Stimulated activated CD8-positive, alpha-beta memory T cell treated with anti-CD3 and anti-CD28 coated beads, Interleukin-7, amount 100 ng/mL, for 4 hours (primary cell): ENCODE data around the gene VAV1.
"Not testable (repeated sequence)": the region's sequence is repeated elsewhere in the genome, so short reads cannot be mapped to it uniquely, and the experiment has no call there.

Experiments used
- DNase-seq, 2 donors: peaks; one replicate each; pipeline ENCODE4 v3.0.0-alpha.2; 2020; ENCODE audit warnings: low read depth in 2 of 2

Gene VAV1

DNA sequence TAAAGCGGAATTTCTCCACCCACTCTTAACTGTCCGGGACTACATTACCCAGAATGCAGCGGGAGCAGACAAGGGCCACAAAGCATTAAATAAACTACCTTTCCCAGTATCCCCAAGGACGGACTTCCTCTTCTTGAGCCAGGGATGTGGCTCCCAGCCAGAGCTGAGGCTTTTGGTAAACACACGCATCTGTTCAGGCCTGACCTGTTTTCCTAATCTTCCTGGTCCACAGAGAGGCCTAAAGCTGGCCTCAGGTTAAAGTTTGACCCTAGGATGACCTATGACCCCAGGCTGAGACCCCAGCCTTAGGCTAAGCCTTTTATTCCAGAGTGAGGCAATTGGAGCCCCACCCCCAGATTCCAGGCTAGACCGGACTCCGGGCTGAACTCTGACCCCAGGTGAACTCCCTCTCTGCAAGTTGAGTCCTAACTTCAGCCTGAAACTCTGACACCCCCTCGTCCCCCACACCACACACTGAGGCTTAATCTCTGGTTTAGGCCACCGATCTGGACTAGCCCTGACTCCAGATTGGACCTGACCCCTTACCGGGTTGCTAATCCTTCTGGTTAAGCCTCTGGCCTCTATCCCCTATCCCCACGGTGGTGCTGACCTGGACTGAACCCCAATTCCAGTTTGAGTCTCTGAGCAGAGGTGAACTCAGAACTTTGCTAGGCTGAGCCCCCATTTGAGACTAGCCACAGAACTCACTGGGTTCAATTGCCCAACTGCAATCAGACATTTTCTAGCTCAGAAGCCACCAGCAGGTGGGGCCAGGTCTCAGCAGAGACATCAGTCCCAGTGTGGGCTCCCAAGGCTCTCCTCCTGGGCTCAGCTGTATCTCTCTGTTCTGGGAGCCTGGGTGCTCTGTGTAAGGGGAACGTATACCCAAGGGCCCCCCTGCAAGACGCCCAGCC is 34.4 kb upstream of the VAV1 start:
- DNase-seq, result peak; percentile 65 to 67

DNA sequence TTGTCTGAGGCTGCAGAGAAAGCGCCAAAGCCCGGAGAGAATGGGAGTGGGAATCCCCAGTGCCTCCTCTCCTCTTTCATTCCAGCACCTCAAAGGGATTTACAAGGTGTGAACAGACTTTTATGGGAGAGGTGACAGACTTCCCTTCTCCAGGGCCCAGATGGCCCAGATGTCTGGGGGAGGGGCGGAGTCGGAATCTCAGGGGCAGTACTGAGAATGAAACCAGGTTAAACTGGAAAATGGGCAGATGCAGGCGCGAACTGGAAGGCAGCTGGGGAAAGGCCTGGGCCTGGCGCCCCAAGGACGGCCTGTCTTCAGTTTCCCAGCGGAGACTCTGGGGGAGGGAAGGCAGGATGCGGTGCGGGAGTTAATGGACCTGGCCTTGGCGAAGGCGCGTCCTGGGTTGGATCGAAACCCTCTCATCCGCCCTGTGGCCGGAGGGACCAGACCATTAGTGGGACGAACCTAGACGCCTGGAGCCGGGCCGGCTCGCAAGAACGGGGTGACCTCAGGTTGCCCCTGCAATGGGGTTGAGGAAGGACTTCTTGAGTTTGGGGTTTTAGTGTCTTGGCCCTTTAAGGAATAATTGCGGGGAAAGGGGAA is 33.6 kb upstream of the VAV1 start:
- no peak for DNase-seq

DNA sequence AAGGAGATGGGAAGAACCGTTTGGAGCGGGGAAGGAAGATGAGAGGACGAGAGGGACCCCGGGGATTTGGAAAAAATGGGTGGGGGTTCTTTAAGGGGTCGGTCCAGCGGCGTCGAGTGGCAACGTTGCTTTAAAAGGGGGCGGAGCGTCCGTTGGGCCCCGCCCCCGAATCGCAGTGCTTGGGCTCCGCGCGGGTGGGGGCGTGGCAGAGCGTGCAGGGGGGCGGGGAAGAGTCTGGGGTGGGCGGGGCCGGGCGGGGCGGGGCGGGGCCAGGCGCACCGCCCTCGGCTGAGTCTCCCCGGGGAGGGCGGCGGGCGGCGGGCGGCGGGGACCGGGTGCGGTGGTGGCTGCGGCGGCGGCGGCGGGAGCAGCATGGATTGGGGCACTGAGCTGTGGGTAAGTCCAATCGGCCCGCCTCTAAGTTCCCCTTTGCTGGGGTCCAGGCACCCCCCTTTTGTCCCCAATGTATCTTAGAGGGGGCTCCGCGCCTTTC is 33.1 kb upstream of the VAV1 start, which contains the start of gene TRIP10:
TRIP10 (plus strand) TSS at position 291 of the 493 bp plus-strand sequence; CDS start at position 373, 82 bp downstream.
- peak; percentile 53 to 75 for DNase-seq

DNA sequence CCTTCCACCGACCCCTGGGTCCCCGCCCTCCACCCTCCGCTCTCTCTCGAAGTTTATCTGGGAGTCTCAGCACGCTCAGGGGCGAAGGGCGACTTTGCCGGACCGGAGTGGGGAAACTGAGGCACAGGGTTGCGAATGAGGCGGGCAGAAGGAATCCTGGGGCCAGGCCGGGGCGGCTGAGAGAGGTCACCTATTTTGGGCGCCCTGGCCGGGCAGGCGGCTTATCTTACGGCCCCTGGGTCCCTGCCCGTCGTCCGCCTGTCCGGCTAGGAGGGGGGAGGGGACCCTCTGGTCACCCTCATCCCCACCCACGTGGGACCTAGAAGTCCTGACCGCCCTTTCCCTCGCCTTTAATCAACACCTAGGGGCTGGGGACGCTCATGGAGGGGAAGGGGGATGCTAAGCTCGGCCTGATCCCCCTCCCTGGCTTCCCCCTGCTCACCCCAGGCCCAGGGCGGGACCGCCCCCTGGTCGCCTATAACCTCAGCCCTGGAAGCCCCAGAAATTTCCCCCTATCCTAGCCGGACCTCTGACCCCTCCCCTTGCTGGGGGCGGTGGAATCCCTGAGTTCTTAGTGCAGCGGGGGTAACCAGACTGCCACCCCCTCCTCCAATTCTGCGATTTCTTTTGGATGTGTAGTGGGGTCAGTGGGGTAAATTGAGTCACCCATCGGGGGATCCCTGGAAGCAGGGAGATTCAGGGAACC is 32.5 kb upstream of the VAV1 start:
- DNase-seq, result no peak

DNA sequence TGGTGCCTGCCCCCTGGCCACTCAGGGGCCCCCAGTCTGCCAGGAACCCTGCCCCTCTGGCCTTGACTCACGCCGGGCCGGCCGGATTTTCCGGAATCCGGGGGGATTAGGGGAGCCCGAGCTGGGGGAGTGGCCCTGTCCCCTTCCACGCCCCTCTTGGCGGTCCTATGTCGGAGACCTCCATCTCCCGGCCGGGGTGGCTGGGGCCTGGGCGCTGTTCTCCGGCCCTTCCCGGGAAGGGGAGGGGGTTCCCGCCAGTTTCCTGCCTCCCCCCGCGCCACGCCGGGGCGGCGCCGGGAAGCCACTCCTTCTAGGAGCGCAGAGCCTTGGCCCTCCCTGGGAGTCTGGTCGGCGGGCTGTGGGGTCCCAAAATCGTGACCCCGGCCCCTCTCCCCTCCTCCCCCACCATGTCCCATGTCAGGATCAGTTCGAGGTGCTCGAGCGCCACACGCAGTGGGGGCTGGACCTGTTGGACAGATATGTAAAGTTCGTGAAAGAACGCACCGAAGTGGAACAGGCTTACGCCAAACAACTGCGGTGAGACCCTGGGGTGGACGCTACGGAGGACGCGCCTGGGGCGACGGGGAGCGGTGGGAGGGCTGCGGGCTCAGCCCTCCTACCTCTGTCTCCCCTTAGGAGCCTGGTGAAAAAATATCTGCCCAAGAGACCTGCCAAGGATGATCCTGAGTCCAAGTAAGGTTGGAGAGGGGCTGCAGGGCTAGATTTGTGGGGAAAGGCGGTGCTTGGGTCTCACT is 31.7 kb upstream of the VAV1 start:
- DNase-seq, result no peak

DNA sequence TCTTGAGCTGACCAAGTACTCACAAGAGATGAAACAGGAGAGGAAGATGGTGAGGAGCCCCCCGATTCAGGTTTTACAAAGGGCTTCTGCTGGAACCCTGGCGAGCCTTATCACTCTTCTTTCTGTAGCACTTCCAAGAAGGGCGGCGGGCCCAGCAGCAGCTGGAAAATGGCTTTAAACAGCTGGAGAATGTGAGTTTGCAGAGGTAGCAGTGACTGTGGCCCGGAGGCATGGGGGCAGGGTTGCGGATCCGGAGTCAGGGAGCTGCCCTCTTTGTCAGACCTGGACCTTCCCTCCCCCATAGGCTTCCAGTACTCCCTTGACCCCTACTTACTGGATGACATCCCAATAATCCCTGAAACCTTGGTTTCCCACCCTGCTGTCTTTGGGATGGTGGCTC is 29.4 kb upstream of the VAV1 start:
- DNase-seq, result no peak

DNA sequence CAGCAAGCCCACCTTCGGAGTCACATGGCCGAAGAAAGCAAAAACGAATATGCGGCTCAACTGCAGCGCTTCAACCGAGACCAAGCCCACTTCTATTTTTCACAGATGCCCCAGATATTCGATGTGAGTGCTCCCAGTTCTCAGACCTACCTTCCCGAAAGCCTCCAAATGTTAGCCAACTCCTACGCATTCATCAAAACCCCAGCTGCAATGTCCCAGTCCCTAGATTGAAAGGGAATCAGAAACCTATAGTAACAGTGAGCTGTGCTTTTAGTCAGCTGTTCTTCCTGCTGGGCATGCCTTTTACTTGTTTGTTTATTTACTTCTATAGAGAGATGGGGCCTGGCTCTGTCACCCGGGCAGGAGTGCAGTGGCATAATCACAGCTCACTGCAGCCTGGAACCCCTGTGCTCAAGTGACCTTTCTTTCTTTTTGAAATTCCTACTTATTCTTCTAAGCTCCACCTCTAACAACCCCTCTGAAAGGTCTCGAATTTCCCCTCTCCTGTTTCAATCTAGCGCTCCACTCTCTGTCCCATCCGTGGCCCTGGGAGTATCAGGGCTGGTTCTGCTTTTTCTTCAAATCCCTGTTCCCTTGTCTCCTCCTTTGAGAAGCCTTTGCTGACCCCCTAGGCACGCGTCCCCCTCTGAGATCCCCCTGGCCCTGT is 28.7 kb upstream of the VAV1 start:
- no peak for DNase-seq

DNA sequence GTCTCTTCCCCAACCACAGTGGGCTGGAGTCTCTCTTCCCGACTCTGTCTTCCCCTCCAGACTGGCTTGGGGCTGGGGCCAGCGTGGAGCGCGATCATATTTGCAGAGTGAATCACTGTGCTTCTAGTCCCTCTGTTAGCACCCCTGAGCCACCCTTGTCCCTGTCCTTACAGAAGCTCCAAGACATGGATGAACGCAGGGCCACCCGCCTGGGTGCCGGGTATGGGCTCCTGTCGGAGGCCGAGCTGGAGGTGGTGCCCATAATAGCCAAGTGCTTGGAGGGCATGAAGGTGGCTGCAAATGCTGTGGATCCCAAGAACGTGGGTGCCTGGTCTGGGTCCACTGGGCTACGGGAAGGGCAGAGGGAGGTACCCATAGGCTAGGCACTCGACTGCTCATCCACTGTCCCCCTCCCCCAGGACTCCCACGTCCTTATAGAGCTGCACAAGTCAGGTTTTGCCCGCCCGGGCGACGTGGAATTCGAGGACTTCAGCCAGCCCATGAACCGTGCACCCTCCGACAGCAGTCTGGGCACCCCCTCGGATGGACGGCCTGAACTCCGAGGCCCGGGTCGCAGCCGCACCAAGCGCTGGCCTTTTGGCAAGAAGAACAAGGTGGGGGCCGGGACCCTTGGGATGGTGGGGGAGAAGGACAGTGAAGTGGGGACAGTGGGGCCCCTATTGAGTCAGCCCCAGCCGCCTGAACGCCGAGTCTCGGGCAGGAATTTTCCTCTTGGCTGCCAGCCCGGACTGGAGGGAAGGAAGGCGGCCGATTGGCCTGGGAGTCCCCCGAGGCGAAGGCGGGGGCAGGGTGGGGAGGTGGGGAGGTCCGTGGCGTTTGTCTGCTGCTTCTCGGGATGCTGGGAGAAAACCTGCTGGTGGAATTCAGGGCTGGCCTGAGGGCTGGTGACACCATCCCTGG is 27.9 kb upstream of the VAV1 start:
- no peak for DNase-seq

DNA sequence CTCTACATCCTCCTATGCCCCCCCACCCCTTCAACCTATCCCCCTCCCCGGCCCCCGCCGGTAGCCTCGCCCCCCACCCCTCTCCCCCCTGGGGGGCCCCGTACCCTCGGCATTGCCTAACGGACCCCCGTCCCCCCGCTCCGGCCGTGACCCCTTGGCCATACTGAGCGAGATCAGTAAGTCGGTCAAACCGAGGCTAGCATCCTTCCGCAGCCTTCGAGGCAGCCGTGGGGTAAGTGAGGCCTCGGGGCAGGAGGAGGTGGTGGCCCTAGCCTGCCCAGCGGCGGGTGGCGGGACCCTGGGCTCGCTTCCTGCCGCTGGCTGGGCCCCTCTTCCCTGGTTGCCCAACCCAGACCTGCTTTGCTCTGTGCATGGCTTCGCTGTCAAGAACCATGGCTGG is 26.5 kb upstream of the VAV1 start:
- DNase-seq, result no peak

DNA sequence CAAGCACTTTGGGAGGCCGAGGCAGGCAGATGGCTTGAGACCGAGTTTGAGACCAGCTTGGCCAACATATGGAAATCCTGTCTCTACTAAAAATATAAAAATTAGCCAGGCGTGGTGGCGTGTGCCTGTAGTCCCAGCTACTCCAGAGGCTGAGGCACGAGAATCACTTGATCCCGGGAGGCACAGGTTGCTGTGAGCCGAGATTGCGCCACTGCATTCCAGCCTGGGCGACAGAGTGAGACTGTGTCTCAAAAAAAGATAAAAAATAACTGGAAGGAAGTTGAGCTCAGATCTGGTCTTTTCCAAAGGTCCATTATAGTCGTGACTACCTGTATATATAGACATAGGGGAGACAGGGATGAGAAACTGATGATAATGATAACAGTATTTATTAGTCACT is 24.0 kb upstream of the VAV1 start:
- DNase-seq, result not testable (repeated sequence)

DNA sequence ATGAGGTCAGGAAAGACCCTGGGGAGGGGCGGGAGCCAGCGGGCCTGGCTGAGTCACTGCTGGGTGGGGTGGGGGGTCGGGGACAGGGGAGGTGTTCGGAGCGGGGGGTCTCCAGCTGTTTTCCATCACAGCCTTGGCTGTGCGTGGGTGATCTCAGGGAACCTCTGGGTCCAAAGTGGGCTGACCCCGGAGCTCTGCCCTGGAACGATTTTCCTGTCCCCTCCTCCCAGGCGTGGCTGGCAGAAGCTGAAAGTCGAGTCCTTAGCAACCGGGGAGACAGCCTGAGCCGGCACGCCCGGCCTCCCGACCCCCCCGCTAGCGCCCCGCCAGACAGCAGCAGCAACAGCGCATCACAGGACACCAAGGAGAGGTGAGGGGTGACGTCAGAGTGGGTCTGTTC is 22.4 kb upstream of the VAV1 start:
- DNase-seq, result no peak

DNA sequence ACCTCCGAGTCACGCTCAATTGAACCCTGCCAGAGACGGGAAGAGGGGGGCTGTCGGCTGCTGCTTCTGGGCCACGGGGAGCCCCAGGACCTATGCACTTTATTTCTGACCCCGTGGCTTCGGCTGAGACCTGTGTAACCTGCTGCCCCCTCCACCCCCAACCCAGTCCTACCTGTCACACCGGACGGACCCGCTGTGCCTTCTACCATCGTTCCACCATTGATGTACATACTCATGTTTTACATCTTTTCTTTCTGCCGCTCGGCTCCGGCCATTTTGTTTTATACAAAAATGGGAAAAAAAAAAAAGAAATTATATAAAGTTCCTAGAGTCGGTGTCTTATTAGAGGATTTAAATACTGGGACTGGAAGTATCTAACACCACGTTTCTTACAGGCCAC is 21.3 kb upstream of the VAV1 start:
- no peak for DNase-seq

DNA sequence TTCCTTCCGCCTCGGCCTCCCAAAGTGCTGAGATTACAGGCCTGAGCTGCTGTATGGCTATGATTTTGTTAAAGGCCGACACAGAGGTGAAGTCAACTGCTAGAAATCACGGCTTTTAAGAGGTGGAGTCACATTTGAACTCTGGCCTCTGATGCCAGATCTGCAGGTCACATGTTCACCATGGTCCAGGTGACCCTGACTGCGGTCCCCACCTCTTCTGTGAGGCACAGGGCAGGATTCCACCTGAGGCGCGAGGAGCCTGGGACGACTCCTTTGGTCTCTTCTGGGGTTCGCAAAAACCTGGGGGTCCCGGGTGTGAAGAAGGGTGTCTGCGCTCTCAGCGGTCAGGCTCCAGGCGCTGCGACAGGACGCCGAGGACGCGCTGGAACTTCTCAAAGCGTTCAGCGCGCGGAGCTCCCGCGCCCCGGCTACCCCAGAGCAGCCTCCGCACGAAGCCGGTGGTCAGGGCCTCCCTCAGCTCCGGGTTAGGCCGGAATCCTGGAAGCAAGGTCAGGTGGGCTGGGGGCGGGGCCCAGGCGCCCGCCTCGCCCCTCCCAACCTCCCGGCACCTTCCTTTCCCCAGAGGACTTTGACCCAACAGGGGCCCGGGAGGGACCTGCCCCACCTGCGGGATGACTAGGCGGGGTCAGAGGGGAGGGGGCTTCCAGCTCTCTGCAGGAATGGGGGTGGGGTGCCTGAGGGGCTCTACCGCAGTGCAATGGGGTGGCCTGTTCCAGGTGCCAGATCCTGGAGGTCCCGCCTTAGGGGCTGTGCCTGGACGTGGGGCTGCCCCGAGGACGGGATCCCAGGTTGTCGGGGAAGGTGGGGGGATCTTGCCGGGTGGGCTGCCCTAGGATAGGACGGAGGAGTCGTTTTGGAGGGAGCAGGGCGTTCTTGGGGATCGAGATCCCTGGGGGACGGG is 20.0 kb upstream of the VAV1 start:
- DNase-seq, result no peak

DNA sequence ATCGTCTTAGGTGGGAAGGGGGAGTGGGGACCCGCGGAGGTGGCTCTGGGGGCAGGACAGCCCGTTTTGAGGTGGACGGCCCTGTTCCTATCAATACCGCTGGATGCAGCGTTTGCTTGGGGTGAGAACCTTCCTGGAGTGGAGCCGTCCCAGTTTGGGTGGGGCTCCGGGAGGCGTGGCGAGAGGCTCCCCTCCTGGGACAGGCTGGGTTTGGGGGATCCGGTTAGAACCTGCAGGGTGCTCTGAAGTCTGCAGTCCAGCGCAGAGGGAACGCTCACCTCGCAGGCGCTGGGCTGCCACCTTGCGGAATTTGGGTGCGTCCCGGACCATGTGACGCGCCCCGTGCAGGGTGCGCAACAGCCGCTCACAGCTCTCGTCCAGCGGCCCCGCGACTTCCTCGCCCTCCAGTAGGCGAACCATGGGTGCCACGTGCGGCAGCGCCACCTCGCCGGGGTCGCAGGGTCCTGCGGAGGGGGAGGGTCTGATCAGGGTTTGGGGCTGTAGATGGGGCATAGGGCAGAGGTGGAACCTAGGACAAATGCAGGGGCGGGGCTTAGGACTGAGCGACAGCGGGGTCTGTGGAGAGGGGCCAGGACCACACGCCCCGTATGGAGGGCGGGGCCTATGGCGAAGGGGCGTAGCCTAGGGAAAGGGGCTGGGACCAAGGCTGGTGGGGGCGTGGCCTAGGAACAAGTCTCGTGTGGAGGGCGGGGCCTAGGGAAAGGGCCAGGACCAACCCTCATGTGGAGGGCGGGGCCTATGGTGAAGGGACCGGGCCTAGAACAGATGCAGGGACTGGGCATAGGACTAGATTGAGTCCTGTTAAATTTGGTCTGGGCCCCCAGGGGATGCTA is 19.1 kb upstream of the VAV1 start:
- DNase-seq, result peak; percentile 54 to 65

DNA sequence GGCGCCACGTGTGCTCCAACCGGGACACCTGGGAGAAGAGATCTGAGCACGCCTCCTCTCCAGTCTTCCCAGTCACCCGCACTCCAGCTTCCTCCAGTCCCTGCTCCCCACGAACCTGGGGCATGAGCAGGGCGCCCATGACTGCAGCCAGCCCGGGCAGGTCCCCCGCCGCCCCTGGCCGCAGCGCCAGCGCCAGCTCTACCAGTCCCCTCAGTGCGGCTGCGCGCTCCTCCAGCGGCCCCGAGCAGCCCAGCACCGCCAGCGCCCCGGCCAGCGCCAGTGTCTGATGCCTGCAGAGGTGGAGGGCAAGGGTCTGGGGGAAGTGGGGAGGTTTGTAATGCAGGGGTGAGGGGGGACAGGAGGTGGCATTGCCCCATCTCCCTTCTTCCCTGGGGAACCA is 18.4 kb upstream of the VAV1 start:
- no peak for DNase-seq

DNA sequence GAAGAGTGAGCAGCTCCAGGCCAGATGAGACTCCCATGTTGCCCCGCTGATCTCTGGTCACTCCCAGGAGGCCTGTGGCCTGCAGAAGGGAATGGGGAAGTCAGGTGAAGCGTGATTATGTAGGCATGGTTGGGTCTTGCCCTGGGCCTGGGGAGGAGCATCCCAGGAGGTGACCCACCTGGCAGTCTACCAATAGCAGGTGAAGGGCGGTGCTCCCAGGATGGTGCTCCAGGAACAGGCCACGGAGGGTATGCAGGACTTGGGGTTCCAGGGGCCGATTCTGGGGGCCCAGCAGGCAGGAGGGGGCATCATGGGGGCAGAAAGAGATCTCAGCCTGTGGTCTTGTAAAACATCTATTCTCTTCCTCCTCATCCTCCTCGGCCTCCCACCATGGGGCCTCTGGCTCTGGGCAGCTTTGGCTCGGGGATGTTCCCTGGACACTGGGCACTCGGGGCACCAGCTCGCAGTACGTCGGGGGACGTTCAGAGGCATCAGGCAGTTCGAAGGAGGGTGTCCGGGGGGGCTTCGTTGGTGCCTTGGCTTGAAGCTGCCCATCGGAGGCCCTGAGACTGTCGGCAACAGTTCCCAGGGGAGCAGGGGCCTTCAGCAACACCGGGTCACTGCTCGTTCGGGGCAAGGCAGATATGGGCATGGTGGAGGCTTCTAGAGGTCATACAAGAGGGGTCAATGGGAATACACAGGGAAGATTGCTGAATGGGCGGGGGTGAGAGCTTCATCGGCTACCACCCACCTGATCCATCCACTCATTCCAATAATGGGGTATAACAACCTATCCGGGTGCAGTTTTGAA is 17.6 kb upstream of the VAV1 start:
- no peak for DNase-seq

DNA sequence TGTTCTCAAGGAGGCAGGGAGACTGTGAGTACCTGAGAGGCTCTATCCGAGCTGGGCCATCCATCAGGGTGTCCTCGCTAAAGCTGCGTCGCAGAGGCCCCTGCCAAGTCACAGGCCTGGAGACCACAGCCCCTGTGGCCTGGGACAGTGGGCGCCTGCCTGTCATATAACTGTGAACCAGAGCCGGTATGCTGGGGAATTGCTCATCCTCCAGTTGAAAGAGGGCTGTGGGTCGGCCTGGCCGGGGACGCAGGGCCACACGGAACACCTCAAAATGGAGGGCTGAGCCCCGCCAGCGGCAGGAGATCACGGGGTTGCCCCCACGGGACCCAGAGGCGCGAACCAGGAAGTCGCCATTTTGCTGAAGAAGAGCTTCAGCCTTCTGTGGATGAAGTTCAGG is 11.9 kb upstream of the VAV1 start:
- no peak for DNase-seq
